Renal pelvis (tissue), 12 donors: Measurements from ENCODE around the gene TMEM174. TPM values are rescaled to one million over a fixed set of nuclear protein-coding genes. Genes with fewer than 3 reads are reported as not detected.

Source experiments
- DNase-seq: peaks from one replicate; pipeline ENCODE4 v3.0.0-alpha.2; 2013
- long read RNA-seq, 16 experiments: transcript quantifications; one replicate each; lab custom pipeline, GENCODE V29; 2026
- polyA plus RNA-seq, 3 donors: library from polyadenylated mRNA; unstranded; fragments of 120-200 nt; gene quantifications; one replicate each; pipeline ENCODE4 v1.2.1, GENCODE V29; 2013; ENCODE audit not compliant: insufficient read length in 3 of 3

TMEM174 gene
- polyA plus RNA-seq = 10 to 100 TPM; 15.7 to 27.2 (median 22.4) TPM
- long read RNA-seq, donor 1, transcript TMEM174-201 (2 exons, 1,759 nt) = major isoform, 13 of 13 reads
- long read RNA-seq, donor 1, partial matches to known transcripts = 0 of 13 reads
- long read RNA-seq, donor 1, other reads (novel, unspliced or antisense) = 0 of 13 reads
- long read RNA-seq, donor 2, transcript TMEM174-201 (2 exons, 1,759 nt) = major isoform, 11 of 28 reads
- long read RNA-seq, donor 2, partial matches to known transcripts = 17 of 28 reads
- long read RNA-seq, donor 2, other reads (novel, unspliced or antisense) = 0 of 28 reads
- long read RNA-seq, donor 3, transcript TMEM174-201 (2 exons, 1,759 nt) = major isoform, 8 of 8 reads
- long read RNA-seq, donor 3, partial matches to known transcripts = 0 of 8 reads
- long read RNA-seq, donor 3, other reads (novel, unspliced or antisense) = 0 of 8 reads
- long read RNA-seq, donor 4, transcript TMEM174-201 (2 exons, 1,759 nt) = major isoform, 5 of 5 reads
- long read RNA-seq, donor 4, partial matches to known transcripts = 0 of 5 reads
- long read RNA-seq, donor 4, other reads (novel, unspliced or antisense) = 0 of 5 reads
- long read RNA-seq, donor 5, partial matches to known transcripts = 0 of 4 reads
- long read RNA-seq, donor 5, other reads (novel, unspliced or antisense) = 0 of 4 reads
- long read RNA-seq, donor 6, transcript TMEM174-201 (2 exons, 1,759 nt) = major isoform, 12 of 12 reads
- long read RNA-seq, donor 6, partial matches to known transcripts = 0 of 12 reads
- long read RNA-seq, donor 6, other reads (novel, unspliced or antisense) = 0 of 12 reads
- long read RNA-seq, donor 7, transcript TMEM174-201 (2 exons, 1,759 nt) = major isoform, 13 of 13 reads
- long read RNA-seq, donor 7, partial matches to known transcripts = 0 of 13 reads
- long read RNA-seq, donor 7, other reads (novel, unspliced or antisense) = 0 of 13 reads
- long read RNA-seq, donor 8 = 0 reads
- long read RNA-seq, donor 9, transcript TMEM174-201 (2 exons, 1,759 nt) = major isoform, 22 of 22 reads
- long read RNA-seq, donor 9, partial matches to known transcripts = 0 of 22 reads
- long read RNA-seq, donor 9, other reads (novel, unspliced or antisense) = 0 of 22 reads
- long read RNA-seq, donor 10, transcript TMEM174-201 (2 exons, 1,759 nt) = major isoform, 13 of 13 reads
- long read RNA-seq, donor 10, partial matches to known transcripts = 0 of 13 reads
- long read RNA-seq, donor 10, other reads (novel, unspliced or antisense) = 0 of 13 reads
- long read RNA-seq, donor 11, transcript TMEM174-201 (2 exons, 1,759 nt) = major isoform, 15 of 22 reads
- long read RNA-seq, donor 11, partial matches to known transcripts = 7 of 22 reads
- long read RNA-seq, donor 11, other reads (novel, unspliced or antisense) = 0 of 22 reads
- long read RNA-seq, donor 12, transcript TMEM174-201 (2 exons, 1,759 nt) = major isoform, 18 of 18 reads
- long read RNA-seq, donor 12, partial matches to known transcripts = 0 of 18 reads
- long read RNA-seq, donor 12, other reads (novel, unspliced or antisense) = 0 of 18 reads
- long read RNA-seq, donor 13, transcript TMEM174-201 (2 exons, 1,759 nt) = major isoform, 6 of 18 reads
- long read RNA-seq, donor 13, partial matches to known transcripts = 12 of 18 reads
- long read RNA-seq, donor 13, other reads (novel, unspliced or antisense) = 0 of 18 reads
- long read RNA-seq, donor 14, transcript TMEM174-201 (2 exons, 1,759 nt) = major isoform, 12 of 12 reads
- long read RNA-seq, donor 14, partial matches to known transcripts = 0 of 12 reads
- long read RNA-seq, donor 14, other reads (novel, unspliced or antisense) = 0 of 12 reads
- long read RNA-seq, donor 15, partial matches to known transcripts = 0 of 3 reads
- long read RNA-seq, donor 15, other reads (novel, unspliced or antisense) = 0 of 3 reads
- long read RNA-seq, donor 16, transcript TMEM174-201 (2 exons, 1,759 nt) = major isoform, 12 of 42 reads
- long read RNA-seq, donor 16, partial matches to known transcripts = 30 of 42 reads
- long read RNA-seq, donor 16, other reads (novel, unspliced or antisense) = 0 of 42 reads

GRCh38 chr5:73172951-73173350 lies at the start of gene TMEM174:
TMEM174 (plus strand) TSS chr5:73173193; CDS start chr5:73173244, 51 bp downstream.
- DNase-seq = no peak

GRCh38 chr5:73125289-73125688 lies 47.7 kb upstream of the TMEM174 start:
- DNase-seq = no peak

DNA sequence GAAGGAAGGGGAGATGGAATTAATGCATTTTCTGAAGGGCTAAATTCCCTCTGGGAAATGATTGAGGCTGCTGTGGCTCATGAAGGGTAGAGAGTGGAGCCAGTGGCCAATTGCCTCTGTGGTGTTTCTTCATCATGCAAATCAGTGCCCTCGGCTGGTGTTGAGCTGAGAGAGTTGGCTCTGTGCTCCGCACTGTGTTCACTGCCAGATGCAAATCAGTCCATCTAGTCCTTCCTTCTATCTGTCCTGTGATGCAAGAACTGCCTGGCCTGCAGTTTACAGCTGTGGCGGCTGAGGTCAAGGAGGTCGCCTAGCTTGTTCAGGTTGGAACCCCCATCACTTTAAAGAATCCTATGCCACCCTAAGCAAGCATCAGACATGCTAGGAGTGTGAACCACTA lies 46.6 kb upstream of the TMEM174 start:
- DNase-seq = no peak

- DNase-seq = no peak
Measured at GRCh38 chr5:73126957-73127356, 46.0 kb upstream of the TMEM174 start.

- DNase-seq = no peak
Measured at GRCh38 chr5:73129143-73129542, 43.9 kb upstream of the TMEM174 start.

GRCh38 chr5:73130811-73131210 lies 42.2 kb upstream of the TMEM174 start:
- DNase-seq = no peak

DNA sequence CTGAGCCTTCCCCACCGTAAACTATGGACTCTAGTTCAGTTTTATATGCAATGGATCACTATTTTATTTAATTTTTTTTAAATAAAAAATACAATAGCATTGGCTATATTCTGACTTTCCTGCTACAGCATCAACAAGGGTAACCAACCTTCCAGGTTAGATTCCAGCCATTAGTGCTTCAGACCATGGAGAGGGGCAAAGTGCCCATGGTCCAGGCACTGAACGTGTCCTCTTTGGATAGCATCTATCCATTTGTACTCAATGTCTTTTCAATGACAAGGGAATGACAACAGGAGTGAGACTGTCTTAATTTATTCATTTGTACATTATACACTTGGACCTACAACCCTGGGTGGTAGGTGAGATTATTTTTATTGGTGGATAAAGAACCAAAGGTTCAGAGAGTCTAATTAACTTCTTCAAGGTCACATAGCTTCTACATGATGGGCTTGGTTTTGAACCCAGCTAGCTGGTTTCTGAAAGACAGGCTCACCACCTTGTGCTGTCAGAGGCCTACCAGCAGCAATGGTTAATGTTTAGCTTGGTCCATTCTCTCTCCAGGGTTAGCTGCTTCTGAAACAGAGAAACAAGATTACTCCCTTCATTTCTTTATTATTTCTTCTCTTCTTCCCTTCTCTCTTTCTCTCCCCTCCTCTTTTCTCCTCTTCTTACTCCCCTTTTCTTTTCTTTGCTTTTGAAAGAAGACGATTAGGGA lies 41.1 kb upstream of the TMEM174 start:
- no peak for DNase-seq

DNA sequence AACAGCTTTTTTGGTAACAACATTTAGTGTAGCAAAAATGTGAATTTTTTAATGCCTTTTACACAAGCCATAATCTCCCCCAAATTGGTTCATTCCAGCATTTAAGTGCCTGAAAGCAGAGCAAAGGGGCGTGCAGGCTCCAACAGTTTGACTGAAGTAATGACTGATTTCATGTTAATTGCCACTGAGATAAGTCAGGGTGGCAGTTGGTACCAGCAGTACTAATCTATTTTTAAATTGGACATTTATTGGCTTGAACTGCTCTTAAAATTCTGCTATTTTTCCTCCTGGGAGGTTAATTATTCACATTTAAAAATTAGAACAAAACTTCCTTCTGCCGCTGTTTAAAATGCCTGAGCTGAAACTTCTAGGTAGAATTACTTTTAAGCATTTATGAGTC lies 40.2 kb upstream of the TMEM174 start:
- no peak for DNase-seq

GRCh38 chr5:73135021-73135420 lies 38.0 kb upstream of the TMEM174 start:
- DNase-seq = no peak

GRCh38 chr5:73135429-73136054 lies 37.5 kb upstream of the TMEM174 start:
- DNase-seq = no peak

GRCh38 chr5:73136055-73136562 lies 36.9 kb upstream of the TMEM174 start:
- DNase-seq = peak; percentile 74

DNA sequence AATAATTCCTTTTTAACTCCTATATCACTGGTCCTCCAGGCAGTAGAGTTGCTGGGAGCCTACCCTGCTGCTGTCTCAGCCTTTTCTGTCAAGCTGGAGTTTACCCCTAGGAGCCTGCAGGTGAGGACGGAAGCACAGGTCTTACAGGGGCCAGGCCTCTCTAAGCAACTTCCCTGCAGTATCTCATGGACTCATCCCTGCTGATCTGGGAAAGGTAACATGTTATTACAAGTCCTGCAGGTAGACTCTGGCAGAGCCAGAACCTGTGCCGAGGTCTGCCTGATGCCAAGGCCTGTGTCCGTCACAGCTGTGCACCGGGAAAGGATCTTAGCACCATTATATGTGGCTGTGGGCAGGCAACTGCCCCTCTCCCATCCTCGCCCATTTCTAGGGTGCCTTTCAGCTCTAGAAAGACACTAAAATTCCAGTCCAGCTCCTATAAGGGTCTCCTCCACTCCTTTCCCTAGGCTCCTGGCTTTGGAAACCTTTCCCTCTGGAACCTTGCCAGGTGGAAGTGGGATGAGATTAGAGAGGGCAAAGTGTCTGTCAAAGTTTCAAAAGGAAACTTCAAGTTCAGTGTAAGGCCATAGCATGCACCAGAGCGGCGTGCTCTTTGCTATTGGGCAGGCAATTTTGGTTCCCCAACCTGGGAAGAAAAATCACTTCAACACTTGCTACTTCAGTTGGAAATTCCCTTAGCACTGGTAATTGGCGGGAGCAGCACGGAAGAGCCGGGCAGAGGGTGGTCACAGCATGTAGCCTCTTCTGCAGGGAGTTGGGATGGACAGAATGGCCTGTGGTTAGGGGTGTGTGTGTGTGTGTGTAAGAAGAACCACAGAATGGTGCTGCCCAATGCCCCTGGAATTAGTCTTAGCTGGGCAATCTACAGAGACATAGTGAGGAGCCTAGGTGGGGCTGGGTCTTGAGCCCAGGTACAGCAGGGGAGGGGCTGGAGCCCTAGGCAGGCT lies 35.1 kb upstream of the TMEM174 start:
- DNase-seq = no peak

DNA sequence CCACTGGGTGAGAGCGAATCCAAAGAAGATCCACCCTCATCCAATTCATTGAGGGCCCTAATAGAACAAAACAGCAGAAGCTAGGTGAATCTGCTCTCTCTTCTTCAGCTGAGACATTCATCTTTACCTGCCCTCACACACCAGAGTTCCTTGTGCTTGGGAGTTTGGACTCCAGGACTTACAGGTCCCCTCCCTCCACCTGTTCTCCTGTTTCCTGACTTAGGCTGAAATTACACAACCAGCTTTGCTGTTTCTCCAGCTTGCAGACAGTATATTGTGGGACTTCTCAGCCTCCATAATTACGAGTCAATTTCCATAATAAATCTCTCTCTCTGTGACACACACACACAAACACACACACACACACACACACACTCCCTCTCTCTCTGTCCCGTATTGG lies 33.5 kb upstream of the TMEM174 start:
- no peak for DNase-seq

GRCh38 chr5:73140801-73141200 lies 32.2 kb upstream of the TMEM174 start:
- no peak for DNase-seq

DNA sequence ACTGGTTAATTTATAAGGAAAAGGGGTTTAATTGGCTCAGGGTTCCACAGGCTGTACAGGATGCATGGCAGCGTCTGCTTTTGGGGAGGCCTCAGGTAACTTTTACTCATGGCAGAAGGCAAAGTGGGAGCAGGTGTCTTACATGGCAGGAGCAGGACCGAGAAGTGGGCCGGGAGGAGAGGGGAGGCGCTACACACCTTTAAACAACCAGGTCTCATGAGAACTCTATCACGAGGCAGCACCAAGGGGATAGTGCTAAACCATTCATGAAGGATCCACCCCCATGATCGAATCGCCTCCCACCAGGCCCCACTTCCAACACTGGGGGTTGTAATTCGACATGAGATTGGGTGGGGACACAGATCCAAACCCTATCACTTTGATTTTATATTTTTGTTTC lies 31.0 kb upstream of the TMEM174 start:
- DNase-seq = no peak

DNA sequence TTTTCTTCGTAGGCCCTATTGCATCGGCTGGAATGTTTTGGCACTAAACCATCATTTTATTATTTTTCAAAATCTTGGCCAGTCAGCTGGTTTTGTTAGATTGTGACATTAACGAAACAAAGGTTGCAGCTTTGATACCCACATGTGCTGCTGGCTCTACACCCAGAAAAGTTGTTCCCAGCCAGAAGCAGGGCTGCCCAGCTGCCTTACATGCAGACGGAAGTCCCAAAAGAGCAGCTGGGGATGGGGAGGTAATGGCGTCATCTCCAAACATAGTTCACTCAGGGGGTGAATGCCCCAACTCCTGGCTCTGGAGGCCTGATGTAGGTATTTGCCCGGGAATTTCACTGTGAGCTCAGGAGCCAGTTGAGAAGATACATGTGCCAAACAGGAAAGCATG lies 29.3 kb upstream of the TMEM174 start:
- DNase-seq = no peak

DNA sequence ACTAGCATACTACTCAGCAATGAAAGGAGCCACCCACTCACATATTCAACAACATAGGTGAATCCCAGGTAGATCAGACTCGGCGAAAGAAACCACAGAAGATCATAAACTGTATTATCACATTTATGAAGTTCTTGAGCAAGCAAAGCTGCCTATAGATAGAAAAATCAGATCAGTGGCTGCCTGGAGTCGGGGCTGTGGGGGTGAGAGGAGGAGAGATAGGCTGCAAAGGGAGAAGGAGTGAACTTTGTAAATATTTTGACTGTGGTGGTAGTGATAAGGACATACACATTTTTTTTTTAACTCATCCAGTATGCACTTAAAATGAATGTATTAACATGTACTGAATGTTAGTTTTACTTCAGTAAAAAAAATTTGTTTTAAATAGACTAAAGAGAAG lies 23.5 kb upstream of the TMEM174 start:
- DNase-seq = no peak

DNA sequence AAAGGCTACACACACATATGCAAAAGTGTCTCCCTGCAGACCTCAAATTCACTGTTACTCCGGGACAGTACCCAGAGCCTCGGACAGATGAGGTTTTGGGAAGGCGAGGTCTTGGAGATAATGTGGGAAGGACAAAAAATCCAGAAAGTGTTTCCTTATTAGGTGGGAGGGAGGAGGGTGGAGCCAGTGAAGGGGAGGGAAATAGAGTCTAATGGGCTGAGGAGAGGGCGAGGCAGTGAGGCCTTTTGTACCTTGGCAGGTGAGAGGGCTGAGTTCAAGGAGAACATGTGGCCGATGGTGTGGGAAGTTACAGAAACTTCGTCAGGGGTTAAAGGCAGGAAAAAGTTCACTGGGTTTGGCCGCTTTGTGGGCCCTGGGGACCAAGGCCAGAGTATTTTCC lies 22.1 kb upstream of the TMEM174 start:
- no peak for DNase-seq
